ENCODE measurements around the gene CCDC8. TPM values are rescaled to one million over a fixed set of nuclear protein-coding genes. Genes with fewer than 3 reads are reported as not detected.

CCDC8 gene
- total RNA-seq, 4 donors from 2014 or later = 2.8 to 7.3 (median 5.0) TPM

DNA sequence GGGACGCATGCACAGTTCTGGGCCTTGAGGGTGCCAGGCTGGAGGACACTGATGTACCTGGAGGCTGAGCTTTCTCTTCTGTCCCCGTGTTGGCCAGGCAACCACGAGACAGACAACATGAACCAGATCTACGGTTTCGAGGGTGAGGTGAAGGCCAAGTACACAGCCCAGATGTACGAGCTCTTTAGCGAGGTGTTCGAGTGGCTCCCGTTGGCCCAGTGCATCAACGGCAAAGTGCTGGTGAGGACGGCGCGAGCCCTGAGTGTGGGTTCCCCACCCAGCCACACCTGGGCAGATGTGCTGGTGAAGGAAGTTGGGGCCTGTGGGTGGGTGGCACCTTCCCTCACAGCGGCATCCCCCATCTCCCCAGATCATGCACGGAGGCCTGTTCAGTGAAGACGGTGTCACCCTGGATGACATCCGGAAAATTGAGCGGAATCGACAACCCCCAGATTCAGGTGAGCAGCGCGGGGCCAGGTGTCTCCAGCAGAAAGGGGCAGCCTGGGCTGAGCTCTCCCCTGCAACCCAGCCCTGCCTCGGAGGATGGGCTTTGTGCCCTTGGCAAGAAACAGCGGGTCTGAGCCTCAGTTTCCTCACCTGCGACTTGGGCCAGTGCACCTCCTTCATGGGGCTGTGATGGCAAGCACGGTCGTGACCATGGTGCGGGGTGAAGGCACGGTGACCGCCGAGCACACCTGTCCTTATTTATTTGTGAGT lies 26.2 kb downstream of the CCDC8 start:
- Histone ChIP-seq H3K9me3 (no peaks in the 10 kb centered on the region), H3K27ac (no peak overlapping the region), H3K4me1 (peaks cover 0 to 12% (median under 1%) of the 10 kb centered on the region in 4 donors), H3K4me3 (no peak overlapping the region), H3K27me3 (no peaks in the 10 kb centered on the region), H3K36me3 (peaks cover 10 to 99% (median 28%) of the 10 kb centered on the region in 3 donors)
- WGBS, 2 donors = 92 to 97% methylated on average over 25 to 28 of the region's 30 CpGs
- no peak for TF ChIP-seq EP300 (IDR thresholded peaks at IDR 0.05)
- TF ChIP-seq, protein P1, sequence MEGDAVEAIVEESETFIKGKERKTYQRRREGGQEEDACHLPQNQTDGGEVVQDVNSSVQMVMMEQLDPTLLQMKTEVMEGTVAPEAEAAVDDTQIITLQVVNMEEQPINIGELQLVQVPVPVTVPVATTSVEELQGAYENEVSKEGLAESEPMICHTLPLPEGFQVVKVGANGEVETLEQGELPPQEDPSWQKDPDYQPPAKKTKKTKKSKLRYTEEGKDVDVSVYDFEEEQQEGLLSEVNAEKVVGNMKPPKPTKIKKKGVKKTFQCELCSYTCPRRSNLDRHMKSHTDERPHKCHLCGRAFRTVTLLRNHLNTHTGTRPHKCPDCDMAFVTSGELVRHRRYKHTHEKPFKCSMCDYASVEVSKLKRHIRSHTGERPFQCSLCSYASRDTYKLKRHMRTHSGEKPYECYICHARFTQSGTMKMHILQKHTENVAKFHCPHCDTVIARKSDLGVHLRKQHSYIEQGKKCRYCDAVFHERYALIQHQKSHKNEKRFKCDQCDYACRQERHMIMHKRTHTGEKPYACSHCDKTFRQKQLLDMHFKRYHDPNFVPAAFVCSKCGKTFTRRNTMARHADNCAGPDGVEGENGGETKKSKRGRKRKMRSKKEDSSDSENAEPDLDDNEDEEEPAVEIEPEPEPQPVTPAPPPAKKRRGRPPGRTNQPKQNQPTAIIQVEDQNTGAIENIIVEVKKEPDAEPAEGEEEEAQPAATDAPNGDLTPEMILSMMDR (IDR thresholded peaks at IDR 0.05) = no peak
- no peak for DNase-seq (ENCODE audit: low spot score in 2 of 2)

DNA sequence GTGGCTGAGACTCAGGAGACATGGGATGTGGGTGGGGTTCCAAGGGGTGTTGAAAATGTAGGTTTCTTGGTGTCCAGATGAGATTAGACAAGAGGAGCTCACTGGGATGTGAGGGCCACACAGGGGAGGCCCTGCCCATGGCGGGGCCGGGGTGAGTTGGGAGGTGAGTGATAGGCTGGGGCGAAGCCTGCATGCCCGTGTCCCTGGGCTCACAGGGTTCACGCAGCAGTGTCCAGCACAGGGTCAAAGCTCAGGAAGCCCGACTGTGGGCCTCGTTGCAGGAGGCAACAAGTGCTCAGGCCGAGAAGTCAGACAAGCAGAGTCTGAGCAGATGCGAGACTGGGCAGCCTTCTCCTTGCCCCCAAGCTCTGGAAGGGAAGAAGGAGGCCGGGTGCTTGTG lies 27.2 kb downstream of the CCDC8 start:
- H3K9me3 ChIP-seq = no peaks in the 10 kb centered on the region
- 86 to 91% methylated on average over 10 of the region's 10 CpGs for WGBS, 2 donors
- no peaks in the 10 kb centered on the region for H3K27me3 ChIP-seq
- DNase-seq (ENCODE audit: low spot score in 2 of 2) = no peak
- TF ChIP-seq EP300 (IDR thresholded peaks at IDR 0.05) (no peak), POLR2A (IDR thresholded peaks at IDR 0.05) (no peak)
- TF ChIP-seq, protein P1 (IDR thresholded peaks at IDR 0.05) = no peak
- peaks cover 0 to 10% (median 0%) of the 10 kb centered on the region in 4 donors for H3K4me1 ChIP-seq
- peaks cover 10 to 99% (median 35%) of the 10 kb centered on the region in 3 donors for H3K36me3 ChIP-seq
- H3K27ac ChIP-seq = no peak overlapping the region
- H3K4me3 ChIP-seq = no peak overlapping the region

DNA sequence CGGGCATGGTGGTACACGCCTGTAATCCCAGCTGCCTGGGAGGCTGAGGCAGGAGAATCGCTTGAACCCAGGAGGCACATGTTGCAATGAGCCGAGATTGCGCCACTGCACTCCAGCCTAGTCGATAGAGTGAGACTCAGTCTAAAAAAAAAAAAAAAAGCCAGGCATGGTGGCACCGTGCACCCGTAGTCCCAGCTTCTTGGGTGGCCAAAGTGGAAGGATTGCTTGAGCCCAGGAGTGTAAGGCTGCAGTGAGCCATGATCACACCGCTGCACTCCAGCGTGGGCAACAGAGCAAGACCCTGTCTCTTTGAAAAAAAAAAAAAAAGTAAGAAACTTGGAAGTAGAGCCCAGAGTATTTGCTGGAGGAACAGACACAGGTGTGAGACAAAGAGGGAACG lies 27.7 kb downstream of the CCDC8 start:
- no peak for DNase-seq (ENCODE audit: low spot score in 2 of 2)
- Histone ChIP-seq H3K27ac (no peak overlapping the region), H3K4me1 (peaks cover 0 to 7% (median 0%) of the 10 kb centered on the region in 4 donors), H3K4me3 (no peak overlapping the region), H3K9me3 (no peaks in the 10 kb centered on the region), H3K36me3 (peaks cover 10 to 99% (median 40%) of the 10 kb centered on the region in 3 donors), H3K27me3 (no peaks in the 10 kb centered on the region)
- 87 to 94% methylated on average over 11 of the region's 11 CpGs for WGBS, 2 donors
- TF ChIP-seq, protein P1 (IDR thresholded peaks at IDR 0.05) = no peak
- no peak for TF ChIP-seq POLR2A (IDR thresholded peaks at IDR 0.05)
- TF ChIP-seq EP300 (IDR thresholded peaks at IDR 0.05) = no peak

DNA sequence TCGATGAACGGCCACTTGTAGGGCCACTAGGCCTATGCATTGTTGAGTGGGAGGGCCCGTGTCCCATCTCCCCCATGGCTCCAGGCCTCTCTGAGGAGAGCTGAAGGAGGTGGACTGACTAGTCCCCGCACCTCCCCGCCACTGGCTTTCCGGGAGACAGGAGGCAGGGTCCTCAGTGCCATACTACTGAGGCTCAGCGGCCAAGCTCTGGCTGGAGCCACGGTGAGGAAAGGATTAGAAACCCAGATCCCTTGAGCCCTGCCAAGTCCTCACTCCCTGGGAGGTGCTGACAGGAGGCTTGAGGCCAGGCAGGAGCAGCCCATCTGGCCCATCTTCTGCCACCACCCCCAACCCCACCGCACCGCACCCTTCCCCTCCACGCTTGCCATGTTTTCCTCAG lies 29.0 kb downstream of the CCDC8 start:
- Histone ChIP-seq H3K4me1 (peaks cover 0 to 10% (median under 1%) of the 10 kb centered on the region in 4 donors), H3K36me3 (peaks cover 4 to 99% (median 43%) of the 10 kb centered on the region in 3 donors), H3K27me3 (no peaks in the 10 kb centered on the region), H3K9me3 (no peaks in the 10 kb centered on the region), H3K27ac (no peak overlapping the region), H3K4me3 (no peak overlapping the region)
- WGBS, 2 donors = 90 to 91% methylated on average over 10 to 11 of the region's 11 CpGs
- TF ChIP-seq EP300 (IDR thresholded peaks at IDR 0.05) (no peak), POLR2A (IDR thresholded peaks at IDR 0.05) (no peak)
- TF ChIP-seq, protein P1 (IDR thresholded peaks at IDR 0.05) = no peak
- DNase-seq (ENCODE audit: low spot score in 2 of 2) = no peak

DNA sequence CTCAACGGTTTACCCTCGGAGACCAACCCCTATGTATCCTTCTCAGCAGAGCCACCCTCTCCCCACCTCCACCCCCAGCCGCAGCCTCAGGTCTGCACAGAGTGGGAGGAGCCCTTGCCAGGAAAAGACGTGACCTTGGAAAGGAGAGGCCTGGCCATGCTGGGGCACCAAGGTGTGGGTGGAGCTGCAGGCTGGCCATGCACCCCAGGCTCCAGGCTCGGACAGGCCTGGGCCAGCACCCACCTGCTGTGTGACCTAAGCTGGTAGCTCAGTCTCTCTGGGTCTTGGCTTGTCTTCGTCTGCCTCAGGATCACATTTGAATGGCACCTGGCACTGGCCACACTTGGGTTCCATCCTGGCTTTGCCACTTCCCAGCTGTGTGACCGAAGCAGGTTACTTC lies 29.5 kb downstream of the CCDC8 start:
- Histone ChIP-seq H3K4me1 (peaks cover 0 to 16% (median 3%) of the 10 kb centered on the region in 4 donors), H3K27me3 (no peaks in the 10 kb centered on the region), H3K4me3 (no peak overlapping the region), H3K9me3 (no peaks in the 10 kb centered on the region), H3K27ac (no peak overlapping the region), H3K36me3 (peaks cover 4 to 99% (median 47%) of the 10 kb centered on the region in 3 donors)
- TF ChIP-seq, protein P1 (IDR thresholded peaks at IDR 0.05) = no peak
- no peak for TF ChIP-seq EP300 (IDR thresholded peaks at IDR 0.05)
- no peak for TF ChIP-seq POLR2A (IDR thresholded peaks at IDR 0.05)
- no peak for DNase-seq (ENCODE audit: low spot score in 2 of 2)
- 86 to 90% methylated on average over 7 of the region's 7 CpGs for WGBS, 2 donors

Data from tibial nerve (tissue), 4 donors.